NCI-H1417 (cell line): Measurements from ENCODE around the gene CDIPT.
"Not testable (repeated sequence)": the region's sequence is repeated elsewhere in the genome, so short reads cannot be mapped to it uniquely, and the experiment has no call there.

Experiments
- DNase-seq, 3 experiments: peaks; one replicate each; lab custom pipeline; 2025; lab: John Stamatoyannopoulos, UW

Gene CDIPT

DNA sequence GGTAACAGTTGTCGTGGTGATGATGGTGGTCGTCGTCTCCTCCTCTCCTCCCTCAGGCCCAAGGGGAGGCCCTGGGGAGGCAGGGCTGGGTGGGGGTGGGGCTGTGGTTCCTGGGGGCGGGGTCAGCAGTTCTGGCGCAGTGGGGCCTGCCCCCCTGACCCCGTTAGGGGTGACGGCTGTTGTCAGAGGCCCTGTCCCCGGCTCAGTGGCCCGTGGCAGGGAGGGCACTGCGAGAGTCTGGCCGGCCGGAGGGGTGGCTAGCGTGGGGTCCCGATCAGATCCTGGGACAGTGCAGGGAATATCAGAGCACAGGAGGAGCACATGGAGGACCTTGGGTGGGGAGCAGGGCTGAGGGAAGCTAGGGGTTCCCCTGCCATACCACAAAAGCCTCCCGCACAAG, 33.8 kb upstream of the CDIPT start:
- no peak for DNase-seq

DNA sequence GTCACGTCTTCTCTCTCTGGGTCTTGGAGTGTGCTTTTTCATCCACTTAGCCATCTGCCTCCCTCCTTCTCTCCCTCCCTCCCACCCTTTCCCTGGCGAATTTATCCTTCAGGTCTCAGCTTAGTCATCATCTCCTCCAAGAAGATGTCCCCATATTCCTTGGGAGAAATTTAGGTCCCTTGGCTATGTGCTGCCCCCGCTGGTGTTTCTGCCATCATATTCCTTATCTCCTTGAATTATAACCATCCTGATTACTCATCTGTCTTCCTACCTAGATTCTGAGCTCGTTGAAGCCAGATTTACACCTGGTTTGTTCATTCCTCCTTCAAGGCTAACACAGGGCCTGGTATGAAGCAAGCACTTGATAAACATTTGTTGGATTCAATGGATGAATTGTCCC, 31.3 kb upstream of the CDIPT start:
- no peak for DNase-seq

DNA sequence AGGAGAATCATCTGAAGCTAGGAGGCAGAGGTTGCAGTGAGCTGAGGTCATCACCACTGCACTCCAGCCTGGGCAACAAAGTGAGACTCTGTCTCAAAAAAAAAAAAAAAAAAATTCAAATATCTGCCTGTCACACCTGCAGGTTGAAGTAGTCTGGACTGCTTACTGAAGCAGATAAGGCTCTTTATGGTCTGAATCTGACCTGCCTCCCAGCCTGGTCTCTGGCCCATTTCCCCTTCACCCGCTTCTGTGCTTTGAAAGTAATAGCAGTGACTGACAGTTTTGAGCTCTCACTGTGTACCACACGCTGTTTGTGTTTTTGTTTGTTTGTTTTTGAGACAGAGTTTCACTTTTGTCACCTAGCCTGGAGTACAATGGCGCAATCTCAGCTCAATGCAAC, 30.5 kb upstream of the CDIPT start:
- no peak for DNase-seq

DNA sequence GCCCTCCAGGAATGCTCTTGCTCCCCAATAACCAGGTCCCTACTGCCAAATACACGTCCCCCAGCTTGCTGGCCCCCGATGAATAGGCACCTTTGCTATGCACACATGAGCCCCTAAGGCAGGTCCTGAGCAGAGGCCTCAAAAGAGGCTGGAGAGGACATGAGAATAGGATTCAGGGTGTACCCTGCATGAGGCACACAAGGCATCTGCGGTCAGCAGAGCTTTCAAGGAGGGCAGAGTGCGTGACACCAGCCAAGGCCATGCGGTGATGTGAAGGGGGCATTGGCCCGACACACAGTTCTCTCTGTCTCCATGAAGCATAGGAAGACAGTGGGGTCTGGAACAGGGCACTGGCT, 29.4 kb upstream of the CDIPT start:
- DNase-seq, result no peak

DNA sequence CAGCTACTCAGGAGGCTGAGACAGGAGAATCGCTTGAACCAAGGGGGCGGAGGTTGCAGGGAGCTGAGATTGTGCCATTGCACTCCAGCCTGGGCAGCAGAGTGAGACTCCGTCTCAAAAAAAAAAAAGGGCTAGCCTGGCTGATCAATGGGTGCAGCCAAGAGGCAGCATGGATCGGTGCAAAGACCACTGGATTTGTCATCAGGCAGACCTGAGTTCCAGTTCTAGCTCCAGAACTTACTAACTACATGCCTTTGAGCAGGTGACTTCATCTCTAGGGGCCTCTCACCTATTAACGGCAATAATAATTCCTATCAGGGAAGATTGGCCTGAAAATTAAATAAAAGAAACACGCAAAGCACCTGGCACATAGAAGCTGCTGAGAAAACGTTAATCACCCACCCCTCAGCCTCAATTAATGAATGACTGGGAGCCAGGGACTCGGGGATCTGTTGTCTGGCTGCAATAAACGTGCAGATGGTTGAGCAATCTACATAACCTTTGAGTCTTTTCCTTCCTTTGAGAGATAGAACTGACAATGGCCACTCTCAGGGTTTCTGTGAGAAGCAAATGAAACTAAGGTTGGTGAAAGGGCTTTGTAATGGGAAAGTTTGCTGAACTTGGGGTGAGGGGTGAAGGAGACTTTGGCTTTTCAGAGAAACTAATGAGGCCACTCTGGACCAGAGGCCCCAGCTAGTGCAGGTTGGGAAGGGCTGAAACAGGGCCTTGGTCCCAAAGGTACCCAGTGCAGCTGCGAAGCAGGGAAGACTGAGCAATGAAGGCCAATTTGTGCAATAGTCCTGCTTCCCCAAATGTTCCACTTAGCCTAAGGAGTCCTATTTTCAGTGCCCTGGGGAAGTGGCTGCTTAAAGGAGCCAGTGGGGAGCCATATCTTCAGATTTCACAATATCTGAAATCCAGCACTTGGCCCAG, 28.8 kb upstream of the CDIPT start:
- DNase-seq, result no peak

DNA sequence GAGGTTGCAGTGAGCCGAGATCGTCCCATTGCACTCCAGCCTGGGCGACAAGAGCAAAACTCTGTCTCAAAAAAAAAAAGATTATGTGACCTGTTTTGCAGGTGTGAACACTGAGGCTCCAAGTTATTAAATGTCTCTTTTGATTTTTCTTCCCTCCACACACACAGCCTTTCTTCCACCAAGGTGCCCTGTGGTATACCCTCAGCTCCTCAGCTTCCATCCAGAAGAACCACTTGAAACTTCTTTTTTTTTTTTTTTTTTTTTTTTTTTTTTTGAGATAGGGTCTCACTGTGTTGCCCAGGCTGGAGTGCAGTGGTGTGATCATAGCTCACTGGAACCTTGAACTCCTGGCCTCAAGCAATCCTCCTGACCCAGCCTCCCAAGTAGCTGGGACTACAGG, 26.3 kb upstream of the CDIPT start:
- not testable (repeated sequence) for DNase-seq

DNA sequence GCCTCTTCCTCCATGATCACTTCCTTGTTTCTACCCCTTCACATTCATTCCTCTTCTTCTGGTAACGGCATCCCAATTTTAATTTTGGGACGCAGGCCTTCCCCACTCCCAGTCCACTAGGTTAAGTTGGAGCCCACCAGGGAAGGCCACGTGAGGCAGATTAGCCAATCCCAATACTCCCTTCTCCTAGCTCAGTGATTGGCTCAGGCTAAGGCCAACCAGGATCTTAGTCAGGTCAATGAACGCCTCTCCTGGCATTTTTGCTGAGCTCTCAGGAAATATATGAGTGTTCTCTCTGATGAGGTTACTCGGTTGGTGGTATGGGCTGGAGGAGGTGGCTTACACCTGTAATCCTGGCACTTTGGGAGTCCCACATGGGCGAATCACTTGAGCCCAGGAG, 21.0 kb upstream of the CDIPT start:
- DNase-seq, result no peak

DNA sequence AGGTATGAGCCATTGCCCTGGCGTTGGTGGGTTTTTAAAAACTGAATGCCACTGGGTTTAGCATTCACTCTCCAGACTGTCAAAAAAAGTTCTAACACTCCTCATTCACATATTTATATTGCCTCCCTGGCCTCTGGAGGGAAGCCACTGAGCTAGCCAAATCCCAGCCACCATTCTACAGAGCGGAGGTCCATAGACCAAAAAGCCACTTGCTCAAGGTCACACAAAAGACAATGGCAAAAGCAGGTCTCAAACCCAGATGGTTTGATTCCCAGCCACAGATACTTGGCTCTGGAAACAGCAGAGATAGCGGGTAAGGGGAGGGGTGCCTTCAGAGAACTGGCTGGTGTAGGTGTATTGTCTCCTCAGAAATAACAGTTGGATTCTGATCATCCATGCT, 18.0 kb upstream of the CDIPT start:
- DNase-seq, result no peak

DNA sequence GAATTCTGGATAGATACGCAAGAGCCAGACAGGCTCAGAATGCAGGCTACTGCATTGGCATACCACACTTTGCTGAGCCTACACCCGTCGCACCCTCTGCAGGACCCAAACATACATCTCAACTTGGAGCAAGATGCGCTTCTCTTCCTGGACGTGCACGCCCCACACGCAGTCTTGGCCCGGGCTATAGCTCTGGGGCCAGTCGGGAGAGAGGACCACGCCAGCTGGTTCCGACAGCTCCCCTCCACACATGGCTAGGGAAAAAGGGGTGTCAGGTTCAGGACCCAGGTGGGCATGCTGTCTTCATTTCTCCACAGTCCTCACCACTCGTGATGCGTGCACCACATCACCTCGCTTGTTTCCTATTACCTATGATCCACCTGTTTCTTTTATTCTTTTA, 15.1 kb upstream of the CDIPT start:
- no peak for DNase-seq

DNA sequence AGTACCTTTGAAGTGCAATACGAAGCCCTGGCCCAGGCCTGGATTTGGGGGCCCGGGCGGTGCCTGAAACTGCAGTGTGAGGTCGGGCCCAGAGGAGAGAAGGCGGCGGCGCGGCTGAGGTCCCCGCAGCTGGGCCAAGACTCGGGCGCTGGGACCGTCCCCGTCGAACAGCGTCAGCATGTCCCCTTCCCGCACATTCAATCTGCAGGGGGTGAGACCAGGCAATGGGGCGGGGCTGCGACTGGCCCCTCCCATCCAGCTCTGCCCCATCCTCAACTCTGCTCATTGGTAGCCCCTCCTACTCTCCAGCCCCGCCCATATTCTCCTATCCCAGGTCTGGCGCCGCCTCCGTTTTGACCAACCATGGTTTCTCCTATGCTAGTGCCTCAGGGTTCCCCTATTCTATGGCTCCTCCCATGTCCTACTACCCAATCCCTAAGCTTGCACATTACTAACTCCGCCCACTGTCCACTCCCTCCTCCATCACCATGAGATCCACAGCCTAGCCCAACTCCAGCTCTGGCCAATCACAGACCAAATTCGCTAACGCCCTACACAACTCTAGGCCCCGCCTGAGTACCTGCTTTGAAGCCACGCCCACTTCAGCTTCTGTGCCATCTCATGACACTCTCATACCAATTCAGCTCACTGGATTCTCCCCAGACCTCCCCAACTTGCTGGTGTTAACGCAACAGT, 14.4 kb upstream of the CDIPT start:
- peak in 1 of 3 experiments; percentile 90 for DNase-seq

DNA sequence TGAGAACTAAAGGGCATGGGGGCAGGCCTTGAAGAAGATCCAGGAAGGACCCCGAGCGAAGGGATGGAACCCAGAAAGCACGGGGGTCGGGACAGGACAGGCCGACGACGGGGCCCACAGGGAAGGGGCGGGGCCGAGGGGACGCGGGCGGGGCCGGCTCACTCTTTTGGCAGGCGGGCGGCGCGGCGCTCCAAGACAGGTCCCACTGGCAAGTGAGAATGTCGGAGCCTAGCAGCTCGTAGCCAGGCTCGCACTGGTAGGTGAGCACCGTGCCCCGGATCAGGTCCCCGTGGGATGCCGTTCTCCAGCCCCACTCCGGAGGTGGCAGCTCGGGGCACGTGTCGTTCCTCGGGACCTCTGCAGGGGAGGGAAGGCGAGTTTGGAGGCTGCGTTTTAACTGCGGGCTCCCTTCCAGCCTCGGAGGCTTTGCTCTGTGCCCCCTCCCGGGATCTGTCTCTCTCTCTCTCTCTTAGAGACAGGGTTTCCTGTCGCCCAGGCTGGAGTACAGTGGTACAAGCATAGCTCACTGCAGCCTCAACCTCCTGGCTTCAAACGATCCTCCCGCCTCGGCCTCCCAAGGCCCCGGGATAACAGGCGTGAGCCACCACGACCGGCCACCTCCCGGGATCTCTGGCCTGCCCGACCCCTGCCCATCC, 13.7 kb upstream of the CDIPT start:
- DNase-seq, result no peak

DNA sequence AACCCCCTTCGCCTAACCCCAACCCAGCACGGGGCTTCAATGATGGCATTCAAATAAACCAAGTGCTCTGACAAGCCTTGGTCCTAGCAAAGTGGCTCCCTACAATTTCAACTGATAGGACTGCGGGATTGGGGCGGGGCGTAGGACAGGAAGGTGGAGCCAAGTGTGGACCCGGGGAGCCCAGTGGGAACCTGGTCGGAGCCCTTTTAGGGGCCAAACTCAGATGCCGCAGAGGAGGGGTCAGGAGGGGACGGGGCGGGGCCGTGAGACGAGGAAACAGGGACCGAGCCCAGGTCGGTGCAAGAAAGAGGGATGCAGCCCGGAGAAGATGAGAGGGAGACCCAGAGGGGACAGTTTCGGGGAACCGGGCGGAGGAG, 13.2 kb upstream of the CDIPT start:
- no peak for DNase-seq

DNA sequence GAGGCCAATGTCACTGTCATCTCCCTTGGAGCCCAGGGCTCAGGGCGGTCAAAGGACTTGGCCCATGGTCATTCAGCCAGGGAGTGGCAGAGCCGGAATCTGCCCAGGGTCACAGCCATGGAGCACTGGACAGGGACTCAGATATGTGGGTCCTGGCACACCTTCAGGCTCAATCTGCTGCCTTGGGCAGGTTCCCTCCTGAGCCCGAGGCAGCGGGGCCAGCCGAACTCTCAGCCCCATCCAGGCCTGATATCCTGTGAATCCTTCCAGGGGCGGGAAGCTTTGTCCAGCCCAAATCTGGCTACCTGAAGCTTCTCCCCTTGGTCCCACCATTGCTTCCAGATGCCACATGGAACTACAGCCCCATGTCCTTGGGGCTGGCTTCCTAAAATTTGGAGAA, 12.2 kb upstream of the CDIPT start:
- no peak for DNase-seq

DNA sequence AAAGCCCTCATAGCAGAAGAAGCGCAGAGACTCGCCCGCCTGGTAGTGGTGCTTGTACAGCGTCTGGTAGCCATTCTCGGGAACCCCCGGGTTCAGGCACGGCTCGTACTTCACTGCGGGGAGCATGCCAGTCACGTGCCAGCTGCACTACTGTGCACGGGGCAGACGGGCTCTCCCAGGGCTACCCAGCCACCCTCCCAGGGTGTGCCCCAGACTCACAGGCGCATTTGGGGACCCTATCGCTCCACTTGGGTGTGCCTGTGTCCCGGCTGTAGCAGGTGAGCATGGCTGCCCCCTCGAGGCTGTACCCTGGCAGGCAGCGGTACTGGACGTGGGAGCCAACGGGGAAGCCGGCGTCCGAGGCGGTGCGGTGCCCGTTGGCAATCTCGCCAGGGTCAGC, 10.3 kb upstream of the CDIPT start:
- DNase-seq, result no peak

DNA sequence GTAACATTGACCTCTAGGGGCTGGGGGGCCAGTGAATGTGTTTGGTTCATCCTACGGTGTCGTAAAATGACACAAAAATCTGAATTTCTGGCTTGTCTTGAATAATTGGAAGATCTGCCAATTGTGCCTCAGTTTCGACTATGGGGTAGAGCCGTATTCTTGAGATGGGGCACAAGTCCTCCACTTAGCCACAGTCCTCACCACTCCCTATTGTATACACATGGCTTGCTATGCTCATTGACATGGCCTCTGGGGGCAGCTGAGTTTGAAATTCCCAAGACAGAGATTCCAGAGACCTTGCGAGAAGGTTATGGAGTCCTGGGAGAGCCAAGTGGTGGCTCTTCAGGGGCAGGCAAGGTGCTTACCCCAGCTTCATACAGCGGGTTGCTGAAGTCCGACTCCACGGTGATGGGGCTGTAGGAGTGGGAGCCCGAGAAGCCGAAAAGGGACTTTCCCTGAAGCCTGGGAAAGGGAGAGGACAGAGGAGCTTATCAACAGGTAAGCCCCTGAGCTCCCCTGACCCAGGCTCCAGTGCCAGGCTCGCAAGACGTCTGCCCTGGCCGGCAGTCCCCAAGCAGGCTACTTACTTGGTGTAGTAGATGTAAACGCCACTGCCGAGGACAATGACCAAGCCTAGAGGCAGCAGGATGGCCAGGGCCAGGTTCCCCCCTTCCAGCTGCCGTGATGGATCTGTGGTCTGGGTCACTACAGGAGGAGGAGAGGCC, 9.0 kb upstream of the CDIPT start:
- no peak for DNase-seq

DNA sequence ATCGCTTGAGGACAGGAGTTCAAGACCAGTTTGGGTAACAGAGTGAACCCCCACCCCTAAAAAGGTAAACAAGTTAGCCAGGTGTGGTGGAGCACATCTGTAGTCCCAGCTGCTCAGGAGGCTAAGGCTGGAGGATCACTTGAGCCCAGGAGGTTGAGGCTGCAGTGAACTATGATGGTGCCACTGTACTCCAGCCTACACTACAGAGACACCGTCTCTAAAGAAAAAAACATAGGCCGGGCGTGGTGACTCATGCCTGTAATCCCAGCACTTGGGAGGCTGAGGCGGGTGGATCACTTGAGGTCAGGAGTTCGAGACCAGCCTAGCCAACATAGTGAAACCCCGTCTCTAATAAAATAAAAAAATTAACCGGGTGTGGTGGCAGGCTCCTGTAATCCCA, 6.0 kb upstream of the CDIPT start:
- DNase-seq, result not testable (repeated sequence)

DNA sequence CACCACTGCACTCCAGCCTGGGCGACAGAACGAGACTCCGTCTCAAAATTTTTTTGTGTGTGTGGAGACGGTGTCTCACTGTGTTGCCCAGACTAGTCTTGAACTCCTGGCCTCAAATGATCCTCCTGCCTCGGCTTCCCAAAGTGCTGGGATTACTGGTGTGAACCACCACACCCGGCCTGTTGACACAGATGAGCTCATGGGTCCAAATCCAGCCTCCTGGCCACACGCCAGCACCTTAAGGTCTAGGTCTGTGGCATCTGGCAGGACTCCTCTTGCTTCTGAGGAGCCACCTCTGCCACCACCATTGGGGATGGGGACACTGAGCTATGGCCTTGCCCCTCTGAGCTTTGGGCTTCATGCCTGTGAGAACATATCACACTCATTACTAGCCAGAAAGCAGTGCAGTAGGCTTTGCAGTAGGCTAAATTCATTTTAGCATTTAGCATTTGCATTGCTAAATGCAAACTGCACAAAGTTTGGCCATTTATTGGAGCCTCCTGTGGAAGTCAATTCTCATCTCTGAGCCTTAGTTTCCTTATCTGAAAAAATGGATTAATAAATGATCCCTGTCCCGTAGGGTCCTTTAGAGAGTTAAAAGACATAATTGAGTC, 5.5 kb upstream of the CDIPT start:
- no peak for DNase-seq

DNA sequence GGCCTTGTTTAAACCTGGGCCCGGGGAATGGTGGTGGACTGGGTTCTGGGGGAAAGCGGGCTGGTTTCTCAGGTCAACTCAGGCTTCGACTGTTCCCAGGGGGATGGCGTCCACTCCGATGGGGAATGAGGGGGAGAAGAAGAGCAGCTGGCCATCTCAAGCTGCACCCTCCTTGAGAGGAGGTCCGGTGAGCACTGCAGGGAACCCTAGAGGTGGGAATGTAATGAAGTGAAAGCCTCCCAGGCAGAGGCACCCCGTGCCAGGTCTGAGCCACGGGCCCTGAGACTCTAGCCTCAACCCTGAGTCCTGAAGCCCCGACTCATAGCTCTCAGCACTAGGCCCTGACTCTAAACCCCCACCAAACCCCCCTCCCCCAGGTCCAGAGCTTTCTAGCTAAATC, 1.2 kb upstream of the CDIPT start:
- no peak for DNase-seq

DNA sequence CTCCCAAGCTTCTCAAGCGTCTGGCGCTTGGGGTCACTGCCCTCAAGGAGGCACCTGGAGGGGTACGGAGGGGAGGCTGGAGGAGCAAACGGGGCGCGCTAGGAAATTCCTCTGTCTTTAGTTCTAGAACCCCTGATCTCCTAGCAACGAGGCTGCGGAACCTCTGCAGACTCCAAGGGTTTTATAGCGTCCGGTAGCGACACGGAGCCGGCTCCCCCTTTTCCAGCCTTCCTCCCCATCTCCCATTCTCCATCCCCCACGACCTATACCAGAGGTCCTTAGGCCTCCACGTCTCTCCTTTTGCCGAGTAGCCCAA, 601 bp upstream of the CDIPT start:
- DNase-seq, result no peak

DNA sequence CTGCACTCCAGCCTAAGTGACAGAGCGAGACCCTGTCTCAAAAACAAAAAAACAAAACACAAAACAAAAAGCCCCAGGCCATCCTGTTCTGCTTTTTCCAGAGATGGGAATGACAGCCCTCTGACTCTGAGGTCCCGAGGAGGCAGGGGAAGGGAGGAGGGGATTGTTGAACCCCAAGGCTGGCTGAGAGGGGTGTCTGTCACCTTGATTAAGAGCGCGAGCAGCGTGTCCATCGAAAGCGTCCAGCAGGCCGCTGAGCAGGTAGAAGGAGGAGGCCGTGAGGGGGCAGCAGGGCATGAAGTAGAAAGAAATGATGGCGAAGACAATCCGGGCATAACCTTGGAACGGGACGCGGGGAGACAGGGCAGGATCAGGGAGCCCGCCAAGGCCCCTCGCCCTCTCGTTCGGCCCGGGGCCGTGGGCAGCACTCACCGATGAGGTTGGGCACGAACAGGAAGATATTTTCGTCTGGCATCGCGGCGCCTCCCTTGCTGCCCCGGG, 593 bp downstream of the CDIPT start:
- DNase-seq, result peak in 2 of 3 experiments; percentile 64 to 66

DNA sequence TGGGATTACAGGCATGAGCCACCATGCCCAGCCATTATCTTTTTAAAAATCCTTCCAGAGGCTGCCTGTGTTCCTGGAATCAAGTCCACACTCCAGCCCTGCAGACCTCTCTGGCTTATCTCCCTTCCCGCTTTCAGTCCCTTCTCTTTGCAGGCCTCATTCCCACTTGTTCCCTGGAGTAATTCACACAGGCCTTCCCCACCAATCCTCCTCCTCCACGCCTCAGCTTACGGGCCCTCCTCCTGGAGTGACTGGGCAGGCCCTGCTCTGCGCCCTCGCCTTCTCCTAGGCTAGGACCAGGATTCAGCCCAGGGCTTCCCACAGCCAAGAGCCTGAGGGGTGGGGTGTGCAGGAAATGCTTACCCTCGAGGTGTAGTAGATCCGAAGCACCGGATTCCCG, 2.8 kb downstream of the CDIPT start:
- DNase-seq, result no peak

DNA sequence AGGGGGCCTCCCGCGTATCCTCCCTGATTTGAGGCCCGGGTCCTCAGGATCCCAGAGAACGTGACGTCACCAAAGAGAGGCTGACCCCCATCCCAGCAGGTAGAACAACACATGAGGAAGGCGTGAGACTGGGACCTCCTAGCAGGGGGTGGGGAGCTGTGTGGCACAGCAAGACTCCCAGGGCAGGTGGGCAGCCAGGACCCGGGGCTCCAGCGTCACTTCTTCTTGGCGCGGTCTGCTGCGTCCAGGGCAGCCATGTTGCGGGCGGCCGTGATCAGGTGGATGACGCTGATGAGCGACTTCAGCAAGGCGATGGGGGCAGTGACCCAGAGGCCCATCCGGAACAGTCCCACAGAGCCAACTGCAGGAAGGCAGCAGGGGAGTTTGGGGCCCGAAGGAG, 4.1 kb downstream of the CDIPT start:
- no peak for DNase-seq
